Heart left ventricle (tissue), 16 donors: ENCODE data around the gene PHKA2. TPM values are rescaled to one million over a fixed set of nuclear protein-coding genes. Genes with fewer than 3 reads are reported as not detected.
A peak's percentile ranks its signal among the peaks of the same experiment; 100 is the strongest.
"Not testable (repeated sequence)": the region's sequence is repeated elsewhere in the genome, so short reads cannot be mapped to it uniquely, and the experiment has no call there.

Experiments used
- ATAC-seq, 4 donors: fragments of 200-7000 bp; cut with Tn5 transposase; one replicate each; pipeline ENCODE4 v1.9.1; 2020 to 2022; ENCODE audit warnings: moderate library complexity in 4 of 4, mild to moderate bottlenecking in 3 of 4, moderate number of reproducible peaks in 1 of 4
- DNase-seq, 5 donors: peaks; one replicate each; pipeline ENCODE4 v3.0.0-alpha.2; 2020
- H3K27ac ChIP-seq, 12 donors: fragments of 200-600 bp; sonication (generic) in 4 of 12; one replicate each; pipeline versions ENCODE4 v1.5.0 to v1.8.0; 2016 to 2022; ENCODE audit warnings: mild to moderate bottlenecking in 2 of 12
- H3K27me3 ChIP-seq, 9 donors: fragments of 200-600 bp; sonication (generic) in 2 of 9; one replicate each; pipeline versions ENCODE4 v1.5.1 to v1.8.0; 2016 to 2022; ENCODE audit warnings: mild to moderate bottlenecking in 3 of 9
- H3K36me3 ChIP-seq, 9 donors: fragments of 200-600 bp; sonication (generic) in 2 of 9; one replicate each; pipeline versions ENCODE4 v1.5.0 to v1.8.0; 2018 to 2022; ENCODE audit warnings: mild to moderate bottlenecking in 2 of 9
- H3K4me1 ChIP-seq, 12 donors: fragments of 200-600 bp; sonication (generic) in 4 of 12; one replicate each; pipeline versions ENCODE4 v1.5.0 to v1.8.0; 2016 to 2022; ENCODE audit warnings: mild to moderate bottlenecking in 3 of 12
- H3K4me3 ChIP-seq, 12 donors: fragments of 200-600 bp; sonication (generic) in 4 of 12; one replicate each; pipeline versions ENCODE4 v1.5.0 to v1.8.0; 2017 to 2022; ENCODE audit warnings: mild to moderate bottlenecking in 9 of 12, moderate library complexity in 4 of 12
- H3K9me3 ChIP-seq, 12 donors: fragments of 200-600 bp; sonication (generic) in 4 of 12; one replicate each; pipeline versions ENCODE4 v1.5.0 to v1.8.0; 2016 to 2022; ENCODE audit warnings: mild to moderate bottlenecking in 1 of 12
- CTCF ChIP-seq, 12 donors: fragments of 200-600 bp; sonication (generic) in 4 of 12; IDR thresholded peaks; one replicate each; pipeline versions ENCODE4 v1.5.0 to v1.8.0; 2018 to 2022; ENCODE audit warnings: antibody characterized with exemption in 12 of 12, mild to moderate bottlenecking in 5 of 12
- POLR2A ChIP-seq, 2 donors: fragments of 450-650 bp; IDR thresholded peaks; one replicate each; pipeline ENCODE4 v1.6.1; 2017; ENCODE audit warnings: antibody characterized with exemption in 2 of 2, mild to moderate bottlenecking in 2 of 2, moderate library complexity in 2 of 2
- WGBS, 4 donors: extraction: QIAGEN DNeasy Blood & Tissue Kit in 2 of 4; methylation state at CpG; one replicate each; pipeline versions ENCODE4 v1.1.5 to v1.1.7; 2013 to 2018; 5-methylcytosine and 5-hydroxymethylcytosine counted together
- intact Hi-C, 10 donors: fragments of 100-400 bp; cut with DNase I; formaldehyde crosslinking; loops; one replicate each; pipeline versions ENCODE4 v1.11.1 to v1.14.2; 2022
- polyA plus RNA-seq, 2 donors: library from polyadenylated mRNA; stranded (reverse); fragments of 200-250 nt; gene quantifications; one replicate each; pipeline ENCODE4 v1.2.3, GENCODE V29; 2013
- total RNA-seq, 9 donors: library from RNA; depleted of rRNA in 2 of 9; stranded (reverse); fragments of >200 nt in 2 of 9; fragmentation: NEBNext Ultra II Directional in 3 of 9; extraction: Animal tissue kit (Norgen Biotek cat#: 25700) in 3 of 9; gene quantifications; one replicate each; pipeline versions ENCODE4 v1.1.0 to v1.2.4, GENCODE V29; 2016 to 2023
- donor health status: ischemic (EF 13 %, LVEDD 7.1; RV severe dilation, severe dysfunction).
- donor health status: healthy with polysubstance abuse.
- donor health status: DM: no; HTN: yes; CAD: no.
- donor health status: DM: no; HTN: no; CAD: no.
- donor health status: ischemic (EF 25% LVEDD 6.9; RV normal size, moderate dysfunction).
- donor health status: ischemic (EF 25% LVEDD 5.7; RV mildly dilated, moderate dysfunction).
- donor health status: healthy.
- donor health status: DM: yes; HTN: yes; CAD: no.
- donor health status: ischemic (EF 35%, LVEDD 5.7; RV mildly dilated, moderate dysfunction).
- donor health status: nonischemic (EF 11% LVEDD 7.7; RV severe dilation, severe dysfunction).
- donor health status: DM: yes; HTN: yes; CAD: no.
- donor health status: PGD.
- donor health status: ischemic (EF 29% LVEDD 5.4; RV normal size, mild dysfunction).
- donor health status: nonischemic (EF 23%, LVEDD 6.1; RV moderate dilation, normal function).

The PHKA2 gene
- total and polyA plus RNA-seq, 11 donors: 13.8 to 45.7 (median 26.9) TPM

GRCh38 chrX:18985186-18985435 lies 1.2 kb upstream of the PHKA2 start:
- peaks cover 0 to 15% (median 0%) of the 10 kb centered on the region in 9 donors for H3K27me3 ChIP-seq
- H3K4me3 ChIP-seq: peak overlapping the region; percentile 42 to 91 (median 77)
- TF ChIP-seq POLR2A (IDR thresholded peaks at IDR 0.05) (no peak), CTCF (IDR thresholded peaks at IDR 0.05) (no peak)
- intact Hi-C loops: loop anchor here in 1 of 10 donors (10.0 kb wide), 1 partner anchor 580 kb away; no protein-coding TSS in a partner anchor
- peaks cover 0 to 4% (median 0%) of the 10 kb centered on the region in 12 donors for H3K9me3 ChIP-seq
- peaks cover 0 to 16% (median 2%) of the 10 kb centered on the region in 12 donors for H3K4me1 ChIP-seq
- DNase-seq (no peak), ATAC-seq (no peak)
- H3K36me3 ChIP-seq: peaks cover 0 to 13% (median 0%) of the 10 kb centered on the region in 9 donors
- 1 to 51% (median 24%) methylated on average over 4 of the region's 4 CpGs for WGBS, 4 donors
- H3K27ac ChIP-seq: peak overlapping the region; percentile 84 to 97 (median 92)

GRCh38 chrX:18984381-18985185 lies 669 bp upstream of the PHKA2 start:
- H3K27me3 ChIP-seq: peaks cover 0 to 15% (median 0%) of the 10 kb centered on the region in 9 donors
- peak overlapping the region; percentile 84 to 97 (median 92) for H3K27ac ChIP-seq
- H3K4me3 ChIP-seq: peak overlapping the region; percentile 42 to 91 (median 77)
- H3K4me1 ChIP-seq: peaks cover 0 to 16% (median 2%) of the 10 kb centered on the region in 12 donors
- ATAC-seq: peak; percentile 90 to 96 (median 95)
- DNase-seq: peak; percentile 78 to 89 (median 84)
- WGBS, 4 donors: 0 to 28% (median 10%) methylated on average over 23 to 71 of the region's 71 CpGs
- H3K36me3 ChIP-seq: peaks cover 0 to 11% (median 0%) of the 10 kb centered on the region in 9 donors
- peaks cover 0 to 4% (median 0%) of the 10 kb centered on the region in 12 donors for H3K9me3 ChIP-seq
- intact Hi-C loops: loop anchor here in 1 of 10 donors (10.0 kb wide), 1 partner anchor 580 kb away; no protein-coding TSS in a partner anchor
- peak in 1 of 2 donors; percentile 32 for TF ChIP-seq POLR2A (IDR thresholded peaks at IDR 0.05)
- TF ChIP-seq CTCF (IDR thresholded peaks at IDR 0.05): peak; percentile 18 to 65 (median 39)

GRCh38 chrX:18981124-18981807 lies 2.6 kb downstream of the PHKA2 start:
- Histone ChIP-seq H3K27ac (peak overlapping the region in 6 of 12 donors; percentile 32 to 62 (median 48)), H3K36me3 (no peaks in the 10 kb centered on the region), H3K27me3 (peaks cover 0 to 15% (median 0%) of the 10 kb centered on the region in 9 donors), H3K4me1 (peaks cover 0 to 16% (median 2%) of the 10 kb centered on the region in 12 donors), H3K9me3 (peaks cover 0 to 4% (median 0%) of the 10 kb centered on the region in 12 donors), H3K4me3 (no peak overlapping the region)
- DNase-seq (no peak), ATAC-seq (no peak)
- WGBS, 4 donors: 61 to 77% (median 72%) methylated on average over 6 of the region's 6 CpGs
- intact Hi-C loops: loop anchor here in 1 of 10 donors (10.0 kb wide), 1 partner anchor 576 kb away; no protein-coding TSS in a partner anchor
- TF ChIP-seq POLR2A (IDR thresholded peaks at IDR 0.05): no peak
- no peak for TF ChIP-seq CTCF (IDR thresholded peaks at IDR 0.05)

GRCh38 chrX:18980262-18980661 lies 3.7 kb downstream of the PHKA2 start:
- not testable (repeated sequence) for H3K9me3 ChIP-seq, H3K36me3 ChIP-seq, DNase-seq, ATAC-seq
- Histone ChIP-seq H3K27ac (peak overlapping the region in 11 of 12 donors; percentile 18 to 69 (median 42)), H3K4me1 (peaks cover 0 to 13% (median under 1%) of the 10 kb centered on the region in 12 donors), H3K27me3 (peaks cover 0 to 15% (median 0%) of the 10 kb centered on the region in 9 donors), H3K4me3 (peak overlapping the region in 1 of 12 donors; percentile 7)
- intact Hi-C loops: loop anchor here in 1 of 10 donors (10.0 kb wide), 1 partner anchor 575 kb away; no protein-coding TSS in a partner anchor
- 27 to 49% (median 39%) methylated on average over 6 of the region's 6 CpGs for WGBS, 4 donors
- peak in 1 of 2 donors; percentile 11 for TF ChIP-seq POLR2A (IDR thresholded peaks at IDR 0.05)
